HG03066 (cell line): ENCODE measurements around the gene AKAP7.
"Not testable (repeated sequence)": the region's sequence is repeated elsewhere in the genome, so short reads cannot be mapped to it uniquely, and the experiment has no call there.

Source experiments
- ATAC-seq: cut with Tn5 transposase; IDR thresholded peaks from one replicate; pipeline ENCODE4 v1.9.1; 2021; ENCODE audit warnings: low read depth; ENCODE audit not compliant: unreplicated experiment

AKAP7 gene

DNA sequence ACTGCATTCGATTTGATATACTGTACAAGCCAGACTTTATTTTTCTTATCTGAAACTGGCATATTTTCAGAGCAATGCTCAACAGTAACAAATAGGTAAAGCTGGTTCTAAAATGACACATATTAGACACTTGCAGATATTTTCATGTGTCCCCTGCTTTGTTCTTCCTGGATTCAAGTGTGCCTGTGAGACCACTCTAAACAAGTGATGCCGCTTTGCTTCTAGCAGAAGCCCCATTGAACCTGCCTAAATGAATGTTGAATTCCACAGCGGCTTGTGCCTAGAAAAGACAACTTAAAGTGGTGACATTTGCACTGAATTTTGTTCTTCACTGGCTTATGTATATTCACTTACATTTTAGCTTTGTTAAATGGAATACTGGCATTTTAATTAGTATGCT, 115.7 kb downstream of the AKAP7 start:
- ATAC-seq = no peak

DNA sequence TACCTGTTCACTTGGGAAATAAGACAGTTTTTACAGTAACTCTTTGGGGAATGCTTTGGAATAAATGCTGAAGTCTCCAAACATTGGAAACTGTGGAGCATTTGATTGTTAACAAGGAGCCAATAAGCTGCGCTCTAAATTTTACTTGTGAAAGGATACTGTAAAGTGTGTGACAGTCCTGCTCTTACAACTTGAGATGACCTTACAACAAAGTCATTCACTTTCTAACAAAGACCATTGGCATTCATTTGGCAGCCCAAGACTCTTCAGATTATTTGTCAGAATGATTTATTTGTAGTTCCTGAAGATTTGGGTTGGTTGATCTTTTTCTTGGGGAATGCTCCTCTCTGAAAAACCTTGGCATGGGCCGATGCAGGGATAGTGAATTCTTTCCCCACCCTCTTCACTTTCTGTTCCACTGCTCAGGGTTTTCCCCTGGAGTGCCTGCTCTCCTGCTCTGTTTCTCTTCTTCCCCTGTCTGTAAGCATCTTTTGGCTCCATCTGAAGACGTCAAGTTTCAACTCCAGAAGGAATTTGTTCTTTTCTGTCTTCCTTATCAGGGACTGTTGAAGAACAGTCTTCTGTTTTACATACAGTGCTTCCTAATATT, 116.4 kb downstream of the AKAP7 start:
- no peak for ATAC-seq

- ATAC-seq = no peak
These were observed 120.2 kb downstream of the AKAP7 start for GRCh38 chr6:131255434-131255833.

DNA sequence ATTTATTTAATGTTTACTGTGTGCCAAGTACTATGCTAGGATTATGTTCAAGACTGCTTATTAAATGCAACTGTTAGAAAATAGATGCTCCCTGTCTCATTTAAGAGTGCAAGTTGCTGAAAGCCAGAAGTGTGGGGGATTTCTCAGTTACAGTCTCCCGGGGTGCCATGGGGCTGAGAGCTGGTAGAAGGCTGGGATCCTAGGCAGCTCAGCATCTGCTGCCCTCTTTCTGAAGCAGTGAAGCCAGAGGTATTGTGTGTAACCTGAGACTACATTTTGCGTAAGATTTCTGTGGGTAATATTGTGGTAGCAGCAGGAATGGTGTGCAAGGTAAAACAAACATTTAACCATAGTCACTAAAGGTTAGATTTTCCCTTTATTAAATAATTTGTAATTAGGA, 120.6 kb downstream of the AKAP7 start:
- ATAC-seq = no peak

GRCh38 chr6:131257104-131257503, 121.8 kb downstream of the AKAP7 start:
- no peak for ATAC-seq

DNA sequence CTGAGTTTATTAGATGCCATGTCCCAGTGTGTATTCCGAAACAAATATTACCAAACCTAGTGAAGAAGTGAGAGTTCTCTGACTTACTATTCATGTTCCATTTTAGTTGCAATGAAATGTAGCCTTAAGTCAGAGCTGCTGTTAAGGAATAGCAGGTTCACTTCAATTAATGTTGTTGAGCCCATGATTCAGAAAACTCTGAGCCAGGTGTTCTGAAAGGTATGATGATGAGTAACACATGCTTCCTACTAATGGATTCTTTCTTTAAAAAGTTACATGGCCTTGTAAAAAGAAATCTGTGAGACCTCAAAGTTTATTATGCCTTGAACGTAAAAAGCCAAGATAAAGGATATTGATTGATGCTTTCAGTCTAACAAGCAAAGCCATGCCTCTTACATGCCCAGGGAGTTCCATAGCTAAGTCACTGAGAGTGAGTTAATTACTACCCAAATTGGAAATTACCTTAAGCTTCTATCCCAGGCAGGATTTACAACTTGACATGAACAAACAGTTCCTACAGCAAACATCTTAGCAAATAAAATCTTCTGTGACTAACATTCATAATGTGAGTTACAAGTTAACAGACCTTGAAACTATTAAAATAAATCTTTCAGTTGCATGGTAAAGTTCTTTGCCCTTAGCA, 122.9 kb downstream of the AKAP7 start:
- ATAC-seq = no peak

GRCh38 chr6:131258816-131259476, 123.7 kb downstream of the AKAP7 start:
- ATAC-seq = no peak

- not testable (repeated sequence) for ATAC-seq
These were observed 125.7 kb downstream of the AKAP7 start for GRCh38 chr6:131260960-131261359.

- ATAC-seq = no peak
These were observed 126.8 kb downstream of the AKAP7 start for GRCh38 chr6:131262060-131262459.

- no peak for ATAC-seq
These were observed 130.7 kb downstream of the AKAP7 start for GRCh38 chr6:131265939-131266338.

DNA sequence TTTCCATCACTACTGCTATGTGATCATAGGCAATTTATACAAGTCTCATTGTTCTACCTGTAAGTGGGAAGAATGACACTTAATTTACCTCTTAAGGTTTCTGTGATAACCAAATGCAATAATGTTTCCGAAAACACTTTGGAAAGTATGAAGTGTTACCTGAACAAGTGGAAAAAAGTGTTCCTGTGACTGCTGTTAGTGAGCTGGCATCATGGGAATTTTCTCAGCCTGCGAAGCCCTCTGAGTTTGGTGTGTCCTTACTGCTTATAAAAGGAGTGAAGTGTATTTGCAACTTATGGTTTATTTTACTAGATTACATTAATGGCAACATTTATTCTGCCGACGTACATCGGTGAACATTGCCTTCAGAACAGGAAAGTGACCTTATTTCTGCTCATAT, 133.0 kb downstream of the AKAP7 start:
- no peak for ATAC-seq

DNA sequence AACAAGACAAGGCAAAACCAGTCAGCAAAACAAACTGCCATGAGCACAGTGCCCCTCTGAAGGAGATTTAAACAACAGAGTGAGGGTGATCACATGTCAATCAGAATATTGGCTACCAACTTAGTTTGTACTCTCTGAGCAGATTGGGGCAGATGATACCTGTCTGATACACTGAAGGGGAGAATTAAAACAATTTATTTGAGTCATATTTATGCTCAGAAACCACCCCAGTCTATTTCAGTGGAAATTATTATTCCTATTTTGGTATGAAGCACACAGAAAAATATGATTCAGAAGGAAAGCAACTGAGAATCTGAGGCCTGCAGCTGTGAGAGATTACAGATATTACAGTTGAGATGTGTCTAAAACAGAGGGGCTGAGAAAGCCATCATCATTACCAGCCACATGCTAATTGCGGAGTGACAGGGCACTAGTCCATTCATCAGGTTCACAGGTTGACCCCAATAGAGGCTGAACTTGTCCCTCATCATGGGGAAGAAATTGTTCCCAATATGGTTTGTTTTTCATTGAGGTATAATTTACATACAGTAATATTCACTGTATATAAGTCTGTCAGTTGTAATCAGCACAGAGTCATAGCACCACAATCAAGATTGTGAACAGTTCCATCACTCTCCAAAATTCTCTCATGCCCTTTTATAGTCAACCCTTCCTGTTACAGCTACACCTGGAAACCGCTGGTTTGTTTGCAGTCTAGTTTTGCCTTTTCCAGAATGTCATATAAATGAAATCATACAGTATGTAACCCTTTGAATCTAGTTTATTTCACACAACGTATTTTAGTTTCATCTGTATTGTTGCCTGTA, 134.5 kb downstream of the AKAP7 start:
- ATAC-seq = no peak

DNA sequence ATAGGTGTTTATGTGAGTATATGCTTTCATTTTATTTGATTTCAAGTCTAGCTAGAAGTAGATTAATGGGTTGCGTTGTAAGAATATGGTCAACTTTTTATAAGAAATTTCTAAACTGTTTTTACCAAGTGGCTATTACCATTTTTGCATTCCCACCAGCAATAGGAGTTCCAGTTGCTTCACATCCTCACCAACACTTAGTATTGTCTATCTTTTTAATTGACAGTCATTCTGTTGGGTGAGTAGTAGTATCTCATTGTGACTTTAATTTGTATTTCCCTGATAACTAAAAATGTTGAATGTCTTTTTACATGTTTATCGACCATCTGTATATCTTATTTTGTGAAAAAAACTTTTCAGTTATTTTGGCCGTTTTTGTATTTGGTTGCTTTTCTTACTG, 135.3 kb downstream of the AKAP7 start:
- no peak for ATAC-seq

GRCh38 chr6:131275273-131275672, 140.0 kb downstream of the AKAP7 start:
- no peak for ATAC-seq

DNA sequence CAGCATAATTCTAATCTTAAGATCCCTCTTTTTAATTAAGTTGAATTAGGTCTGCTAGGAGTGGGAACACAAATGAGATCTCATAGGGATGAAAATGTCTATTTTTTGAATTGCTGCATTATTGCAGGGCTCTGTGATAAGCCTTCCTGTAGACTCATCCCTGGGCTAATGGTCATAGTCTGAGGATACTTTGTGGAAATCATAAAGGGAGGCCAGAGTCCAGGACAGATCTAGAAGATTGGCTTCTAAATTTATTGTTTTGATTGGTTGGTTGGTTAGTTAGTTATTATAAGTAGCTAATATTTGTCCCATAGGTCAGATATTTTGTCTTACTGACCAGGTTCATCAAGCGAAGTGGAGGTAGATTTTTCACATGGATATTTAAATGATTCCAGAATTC, 142.3 kb downstream of the AKAP7 start:
- ATAC-seq = no peak

DNA sequence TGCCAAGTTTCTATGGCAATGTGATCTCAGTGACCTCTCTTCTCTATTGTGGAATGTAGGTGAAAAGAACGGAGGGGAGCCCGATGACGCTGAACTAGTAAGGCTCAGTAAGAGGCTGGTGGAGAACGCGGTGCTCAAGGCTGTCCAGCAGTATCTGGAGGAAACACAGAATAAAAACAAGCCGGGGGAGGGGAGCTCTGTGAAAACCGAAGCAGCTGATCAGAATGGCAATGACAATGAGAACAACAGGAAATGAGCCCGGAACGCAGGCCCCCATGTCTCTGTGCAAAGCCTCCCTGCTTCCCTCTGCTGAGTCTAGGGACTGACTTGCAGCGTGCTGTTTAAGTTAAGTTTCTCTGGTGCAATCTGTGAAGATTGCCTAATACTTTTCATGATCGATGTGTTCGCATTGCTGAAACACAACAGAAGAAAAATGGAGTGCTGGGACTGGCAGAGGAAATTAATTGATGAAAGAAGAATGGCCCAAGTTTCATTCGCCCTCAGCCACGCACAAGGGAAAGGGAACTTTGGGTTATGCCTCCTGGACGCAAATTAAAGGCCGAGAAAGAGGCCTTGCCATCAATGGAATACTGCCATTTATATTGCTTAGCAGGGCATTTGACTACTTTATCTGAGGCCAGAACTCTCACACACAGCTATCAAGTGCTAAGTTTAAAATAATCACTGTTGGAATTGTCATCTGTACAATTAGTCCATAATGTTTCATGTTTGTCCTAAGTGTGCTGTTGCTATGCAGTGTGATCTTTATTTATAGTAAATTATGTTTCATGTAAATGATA, 146.4 kb downstream of the AKAP7 start:
- no peak for ATAC-seq

GRCh38 chr6:131282365-131282764, 147.1 kb downstream of the AKAP7 start:
- ATAC-seq = no peak

DNA sequence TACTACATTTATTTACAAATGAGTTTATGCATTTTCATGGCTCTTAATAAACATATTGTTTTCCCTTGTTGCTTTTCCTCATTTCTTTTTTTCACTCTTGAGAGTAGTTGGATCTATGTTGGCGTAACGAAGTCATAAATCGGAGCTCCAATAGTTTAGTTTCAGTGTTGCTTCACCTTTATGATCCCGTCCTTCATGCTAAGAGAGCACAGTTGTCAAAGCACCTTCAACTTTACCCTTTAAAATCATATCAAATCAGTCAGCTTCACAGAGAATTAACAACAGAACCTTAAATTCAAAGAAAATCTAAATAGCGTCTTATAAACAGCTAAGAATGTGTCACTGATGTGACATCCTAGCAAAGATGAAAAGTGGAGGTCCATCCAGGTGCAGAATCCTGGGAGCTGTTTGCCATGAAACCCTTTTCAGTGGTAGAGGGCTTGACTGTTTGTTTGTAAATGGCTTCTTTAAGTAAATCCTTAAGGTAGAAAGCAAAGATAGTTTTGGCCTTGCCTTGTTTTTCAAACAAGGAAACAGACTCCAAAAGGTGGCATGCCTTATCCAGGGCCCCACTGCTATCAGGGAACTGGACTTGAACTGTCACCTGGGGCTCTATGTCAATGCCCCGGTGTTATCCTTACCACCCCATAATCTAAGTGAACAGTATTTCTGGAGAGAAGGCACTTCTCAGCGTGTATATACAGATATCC, 148.4 kb downstream of the AKAP7 start:
- no peak for ATAC-seq

GRCh38 chr6:131285548-131285947, 150.3 kb downstream of the AKAP7 start:
- no peak for ATAC-seq
